Renal cortex interstitium (tissue), 15 donors: ENCODE data around the gene MAB21L4. TPM values are rescaled to one million over a fixed set of nuclear protein-coding genes. Genes with fewer than 3 reads are reported as not detected.

Experiments used
- DNase-seq, 11 donors: peaks; one replicate each; pipeline ENCODE4 v3.0.0-alpha.2; 2013; ENCODE audit warnings: low read depth in 9 of 11, low spot score in 4 of 11; ENCODE audit errors: extremely low read depth in 1 of 11
- long read RNA-seq, 16 experiments: transcript quantifications; one replicate each; lab custom pipeline, GENCODE V29; 2026
- polyA plus RNA-seq, 3 donors: library from polyadenylated mRNA; unstranded; fragments of 120-200 nt; gene quantifications; one replicate each; pipeline ENCODE4 v1.2.1, GENCODE V29; 2013; ENCODE audit not compliant: insufficient read length in 3 of 3

MAB21L4 gene
- polyA plus RNA-seq = 1 to 10 TPM; 7.2 to 9.7 (median 7.7) TPM
- long read RNA-seq, donor 1, partial matches to known transcripts = 0 of 1 reads
- long read RNA-seq, donor 1, other reads (novel, unspliced or antisense) = 0 of 1 reads
- long read RNA-seq, donor 2 = 0 reads
- long read RNA-seq, donor 3, partial matches to known transcripts = 0 of 1 reads
- long read RNA-seq, donor 3, other reads (novel, unspliced or antisense) = 0 of 1 reads
- long read RNA-seq, donor 4, partial matches to known transcripts = 0 of 1 reads
- long read RNA-seq, donor 4, other reads (novel, unspliced or antisense) = 0 of 1 reads
- long read RNA-seq, donor 5 = 0 reads
- long read RNA-seq, donor 6 = 0 reads
- long read RNA-seq, donor 7 = 0 reads
- long read RNA-seq, donor 8, partial matches to known transcripts = 0 of 1 reads
- long read RNA-seq, donor 8, other reads (novel, unspliced or antisense) = 0 of 1 reads
- long read RNA-seq, donor 9 = 0 reads
- long read RNA-seq, donor 10 = 0 reads
- long read RNA-seq, donor 11 = 0 reads
- long read RNA-seq, donor 12 = 0 reads
- long read RNA-seq, donor 13, partial matches to known transcripts = 0 of 3 reads
- long read RNA-seq, donor 13, other reads (novel, unspliced or antisense) = 0 of 3 reads
- long read RNA-seq, donor 14 = 0 reads
- long read RNA-seq, donor 15 = 0 reads
- long read RNA-seq, donor 16 = 0 reads

DNA sequence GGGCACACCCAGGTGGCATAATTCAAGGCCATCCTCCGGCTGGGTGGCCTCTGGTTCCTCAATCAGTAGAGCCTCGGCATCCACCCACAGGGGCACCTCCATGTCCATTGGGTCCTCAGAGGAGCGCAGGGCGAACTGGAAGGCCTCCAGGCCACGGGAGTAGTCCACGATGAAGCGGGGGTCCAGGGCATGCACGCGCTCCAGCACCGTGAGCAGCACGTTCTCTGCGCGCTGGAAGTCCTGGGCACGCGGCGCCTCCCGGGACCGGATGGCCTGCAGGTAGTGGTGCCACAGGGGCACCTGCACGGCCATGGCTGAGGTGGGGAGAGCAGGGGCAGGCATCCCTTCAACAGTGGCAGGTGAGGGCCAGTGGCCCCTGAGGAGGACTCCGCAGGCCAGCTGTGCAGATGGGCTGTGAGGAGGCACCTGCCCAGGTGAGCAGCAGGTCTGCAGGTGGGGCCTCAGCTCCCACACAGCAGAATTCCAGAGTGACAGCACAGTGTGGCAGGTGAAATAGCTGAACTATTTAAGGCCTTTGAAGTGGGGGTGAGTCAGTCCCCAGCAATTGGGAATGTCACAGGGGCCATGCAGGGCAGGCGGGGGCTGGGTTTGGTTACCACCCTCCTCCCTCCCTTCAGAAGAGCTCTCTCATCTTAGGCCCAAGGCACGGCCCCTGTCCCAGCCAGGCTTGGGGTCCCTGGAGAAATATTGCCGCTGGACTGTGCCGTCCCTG, at the start of gene MAB21L4:
MAB21L4 (minus strand) TSS at position 501 of the 733 bp plus-strand sequence; CDS start at position 342, 159 bp downstream.
- no peak for DNase-seq

DNA sequence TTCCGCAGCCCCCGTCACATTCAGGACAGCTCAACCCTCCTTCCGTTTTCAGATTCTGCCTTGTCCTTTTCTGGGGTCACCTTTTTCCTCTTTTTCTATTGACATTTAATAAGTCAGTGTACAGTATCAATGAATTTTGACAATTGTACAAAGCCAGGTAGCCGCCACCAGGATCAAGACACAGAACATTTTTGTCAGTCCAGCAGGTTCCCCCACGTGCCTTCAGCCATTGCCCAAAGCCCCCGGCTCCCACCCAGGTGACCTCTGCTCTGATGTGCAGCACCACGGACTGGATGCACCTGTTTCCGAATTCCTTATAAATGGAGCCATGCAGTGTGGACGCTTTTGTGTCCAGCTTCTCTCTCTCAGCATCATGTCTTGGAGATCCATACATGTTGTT, 40.1 kb upstream of the MAB21L4 start:
- DNase-seq = no peak

DNA sequence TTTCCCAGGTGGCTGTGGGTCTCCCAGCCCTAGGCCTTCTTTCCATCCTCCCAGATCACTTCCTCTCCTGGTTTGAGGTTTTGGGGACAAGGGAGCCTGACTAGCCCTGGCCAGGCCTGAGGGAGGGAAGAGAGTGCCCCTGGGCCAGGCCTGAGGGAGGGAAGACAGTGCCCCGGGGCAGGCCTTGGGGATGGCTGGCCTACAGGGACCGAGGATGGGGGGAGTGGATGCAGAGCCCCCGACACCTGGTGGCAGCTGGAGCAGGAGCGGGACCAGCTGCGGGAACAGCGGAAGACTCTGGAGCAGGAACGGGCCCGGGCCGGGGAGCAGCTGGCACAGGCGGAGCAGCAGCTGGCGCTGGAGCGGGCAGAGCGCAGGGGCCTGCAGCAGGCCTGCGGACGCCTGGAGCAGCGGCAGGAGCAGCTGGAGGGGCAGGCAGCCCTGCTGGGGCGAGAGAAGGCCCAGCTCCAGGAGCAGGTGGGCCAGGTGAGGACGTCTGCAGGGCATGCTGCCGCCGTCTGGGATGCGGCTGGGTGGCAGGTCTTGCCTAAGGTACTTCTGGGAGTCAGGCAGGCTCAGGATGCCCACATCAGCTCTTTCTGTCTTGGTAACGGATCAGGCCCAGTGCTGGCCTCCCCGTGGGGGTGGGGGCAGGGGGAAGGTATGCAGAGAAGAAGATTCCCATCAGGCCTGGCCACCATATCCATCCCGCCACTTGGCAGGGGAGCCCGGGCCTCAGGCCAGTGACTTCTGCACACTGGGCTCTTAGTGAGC, 39.3 kb upstream of the MAB21L4 start:
- DNase-seq = no peak

DNA sequence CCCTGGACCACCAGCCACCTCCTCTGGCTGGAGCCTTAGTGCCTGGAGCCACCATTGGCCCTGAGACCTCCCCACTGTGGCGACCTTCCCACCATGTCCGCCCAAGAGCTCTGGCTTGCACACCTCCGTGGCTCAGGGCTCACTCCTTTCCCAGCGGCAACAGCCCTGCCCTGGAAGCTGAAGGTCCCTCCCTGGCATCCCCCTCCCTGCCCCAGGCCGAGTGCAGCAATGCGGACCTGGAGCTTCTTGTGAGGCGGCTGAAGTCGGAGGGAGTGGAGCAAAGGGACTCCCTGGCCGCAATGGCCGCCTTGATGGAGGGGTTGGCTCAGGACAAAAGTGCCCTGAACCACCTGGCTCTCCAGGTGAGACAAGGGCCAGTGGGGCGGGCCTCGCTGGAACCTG, 38.7 kb upstream of the MAB21L4 start:
- DNase-seq = no peak

DNA sequence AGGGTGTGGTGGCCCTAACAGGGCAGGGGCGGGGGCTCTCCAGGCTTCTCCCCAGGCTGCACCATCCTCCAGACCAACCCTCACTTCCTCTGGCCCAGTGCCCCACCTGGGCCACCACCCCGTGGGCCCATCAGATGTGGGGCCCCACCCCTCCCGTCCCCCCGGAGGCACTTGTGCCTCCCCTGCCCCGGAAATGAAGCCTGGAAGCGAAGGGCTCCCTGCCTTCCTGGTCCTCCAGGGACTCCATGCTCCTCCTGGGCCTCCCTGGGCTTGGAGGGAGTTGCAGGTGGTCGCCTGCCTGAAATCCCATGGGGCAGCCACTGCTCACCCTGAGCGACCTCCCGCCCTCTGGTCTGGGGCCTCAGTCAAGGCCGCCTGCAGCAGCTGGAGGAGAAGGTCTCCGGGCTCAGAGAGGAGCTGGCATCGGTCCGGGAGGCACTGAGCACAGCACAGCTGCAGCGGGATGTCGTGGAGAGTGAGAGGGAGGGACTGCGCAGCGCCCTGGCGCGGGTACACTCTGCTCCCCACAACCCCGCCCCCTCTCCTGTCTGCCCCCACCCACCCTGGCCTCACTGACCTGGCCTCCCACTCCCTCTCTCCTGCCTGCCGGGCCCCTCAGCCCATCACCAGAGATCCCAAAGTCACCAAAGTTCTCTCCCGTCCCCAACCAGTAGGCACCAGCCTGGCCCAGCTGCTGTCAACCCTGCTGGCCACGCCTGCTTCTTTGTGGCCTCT, 38.2 kb upstream of the MAB21L4 start:
- no peak for DNase-seq

DNA sequence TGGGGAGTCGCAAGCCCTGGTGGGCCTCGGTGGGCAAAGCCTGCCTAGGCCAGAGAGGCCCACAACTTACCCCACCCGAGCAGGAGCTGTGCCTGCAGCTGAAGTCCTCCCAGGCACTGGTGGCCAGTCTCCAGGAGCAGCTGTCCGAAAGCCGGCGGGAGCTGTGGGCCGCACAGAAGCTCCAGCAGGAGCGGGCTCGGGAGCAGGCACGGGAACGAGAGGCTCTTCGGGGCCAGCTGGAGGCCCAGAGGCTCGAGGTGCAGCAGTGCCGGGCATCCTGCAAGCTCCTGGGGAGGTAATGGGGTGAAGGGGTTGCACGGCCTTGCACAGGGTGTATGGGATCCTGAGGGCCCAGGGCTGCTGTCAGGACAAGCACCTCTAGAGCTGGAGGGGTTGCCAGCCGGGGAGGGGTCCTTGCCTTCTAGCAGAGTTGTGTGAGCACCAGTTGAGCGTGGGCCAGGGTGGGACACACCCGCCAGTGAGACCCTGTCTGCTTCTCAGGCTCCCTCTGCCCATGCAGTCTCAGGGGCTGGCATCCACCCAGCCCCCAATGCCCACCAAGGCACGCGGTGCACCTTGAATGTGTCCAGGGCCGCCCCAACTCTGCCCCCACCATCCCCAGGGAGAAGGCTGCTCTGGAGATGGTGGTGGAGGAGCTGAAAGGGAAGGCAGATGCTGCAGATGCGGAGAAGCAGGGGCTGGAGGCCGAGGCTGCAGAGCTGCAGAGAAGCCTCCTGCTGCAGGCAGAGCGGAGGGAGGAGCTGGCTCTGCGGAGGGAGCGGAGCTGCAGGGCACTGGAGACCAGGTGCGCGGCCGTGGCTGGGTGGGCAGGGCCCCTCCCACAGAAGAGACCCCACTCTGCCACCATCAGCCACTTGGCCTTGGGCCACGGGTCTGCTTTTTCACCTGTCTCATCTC, 37.4 kb upstream of the MAB21L4 start:
- DNase-seq = no peak

DNA sequence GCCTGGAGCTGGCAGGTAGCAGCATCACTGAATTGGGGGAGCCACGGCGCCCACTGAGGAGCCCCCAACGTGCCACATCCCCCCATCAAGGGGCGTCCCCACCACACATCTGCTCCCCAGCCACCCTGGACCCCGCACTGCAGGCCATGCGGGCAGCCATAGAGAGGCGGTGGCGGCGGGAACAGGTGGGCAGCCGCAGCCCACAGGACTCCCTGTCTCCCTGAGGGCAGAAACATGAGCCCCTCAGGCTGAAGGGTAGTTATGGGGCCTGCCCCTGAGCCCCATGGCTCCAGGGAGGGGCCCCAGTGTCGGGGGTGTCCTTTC, 36.7 kb upstream of the MAB21L4 start:
- no peak for DNase-seq

DNA sequence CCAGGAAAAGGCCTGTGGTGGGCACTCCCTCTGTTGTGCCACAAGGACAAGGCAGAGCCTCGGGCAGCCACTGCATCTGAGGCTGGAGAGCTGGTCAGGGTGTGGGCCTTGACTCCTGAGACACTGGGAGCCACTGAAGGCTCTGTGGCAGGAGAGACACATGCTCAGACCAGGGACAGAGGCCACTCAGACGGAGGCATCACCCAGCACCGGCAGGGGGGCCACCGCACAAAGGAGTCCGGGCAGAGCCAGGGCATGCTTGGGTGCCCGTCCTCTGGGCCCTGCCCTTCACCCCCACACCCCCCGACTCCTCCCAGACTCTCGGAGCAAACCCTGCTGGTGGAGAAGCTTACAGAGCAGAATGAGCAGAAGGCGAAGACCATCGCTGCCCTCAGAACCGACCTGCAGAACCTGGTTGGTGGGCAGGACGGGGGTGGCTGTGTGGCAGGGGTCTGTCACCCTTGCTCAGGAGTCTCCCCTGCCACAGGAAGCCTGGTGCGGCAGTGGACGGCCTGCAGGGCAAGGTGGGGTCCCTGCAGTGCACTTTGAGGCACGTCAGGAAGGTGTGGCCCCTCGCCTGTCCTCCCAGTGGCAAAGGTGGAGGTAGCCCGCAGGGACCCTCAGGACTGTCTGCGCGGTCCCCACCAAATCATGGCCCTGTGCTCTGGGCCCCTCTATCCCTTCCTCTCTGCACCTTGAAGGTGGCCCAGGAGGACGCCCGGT, 36.2 kb upstream of the MAB21L4 start:
- no peak for DNase-seq

DNA sequence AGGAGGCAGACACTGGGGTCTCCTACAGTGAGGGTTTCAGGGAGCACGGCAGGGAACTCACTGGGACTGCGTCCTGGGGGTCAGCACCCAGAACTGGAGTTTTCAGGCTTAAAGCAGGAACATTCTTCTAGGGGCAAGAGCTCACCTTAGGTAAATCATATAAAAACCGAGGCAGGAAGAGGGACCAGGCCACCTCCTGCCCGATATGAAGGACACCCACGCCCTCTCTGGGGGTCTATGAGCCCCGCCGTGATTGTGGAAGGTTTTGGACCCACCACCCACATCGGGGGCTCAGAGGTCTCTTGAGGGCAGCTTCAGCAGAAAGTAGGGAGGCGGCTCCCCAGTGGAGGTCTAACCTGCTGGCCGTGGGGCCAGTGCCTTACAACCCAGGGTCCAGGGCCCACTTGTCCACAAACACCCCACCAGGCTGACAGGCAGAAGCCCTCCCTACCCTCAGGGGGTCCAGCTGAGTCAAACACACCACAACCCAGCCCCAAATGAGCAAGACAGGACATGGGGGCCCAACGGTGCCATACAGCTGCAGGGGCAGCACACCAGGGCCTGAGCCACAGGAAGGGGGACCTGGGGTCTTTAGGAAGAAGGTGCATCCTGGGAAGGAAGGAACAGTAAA, 35.5 kb upstream of the MAB21L4 start:
- no peak for DNase-seq

DNA sequence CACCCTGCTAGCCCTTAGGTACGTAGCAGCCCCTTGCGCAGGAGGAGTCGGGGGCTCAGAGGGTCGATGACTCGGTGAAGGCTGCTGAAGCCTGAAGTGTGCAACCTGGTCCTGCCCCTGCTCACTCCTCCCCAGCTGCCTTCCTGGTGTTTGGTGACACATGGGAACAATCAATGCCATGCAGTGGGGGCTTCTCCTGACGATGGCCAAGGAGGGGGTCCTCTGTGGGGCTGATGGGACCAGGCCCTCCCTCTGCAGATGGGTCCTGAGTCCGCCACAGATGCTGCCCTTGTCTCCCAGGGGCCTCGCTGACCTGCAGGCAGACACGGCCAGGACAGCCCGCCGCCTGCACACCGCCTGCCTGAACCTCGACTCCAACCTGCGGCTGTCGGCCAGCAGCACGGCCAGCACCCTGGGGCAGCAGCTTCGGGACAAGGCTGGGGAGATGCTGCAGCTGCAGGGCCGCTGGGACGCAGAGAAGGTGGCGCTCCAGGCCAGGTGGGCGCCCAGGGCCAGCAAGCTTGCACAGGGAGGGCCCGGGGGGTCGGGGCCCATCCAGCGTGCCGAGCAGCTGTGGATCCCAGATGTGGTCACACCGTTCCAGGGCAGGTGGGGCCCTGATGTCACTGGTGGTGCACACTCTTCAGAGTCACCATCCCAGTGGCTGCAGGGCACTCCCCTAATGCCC, 34.8 kb upstream of the MAB21L4 start:
- DNase-seq = no peak

DNA sequence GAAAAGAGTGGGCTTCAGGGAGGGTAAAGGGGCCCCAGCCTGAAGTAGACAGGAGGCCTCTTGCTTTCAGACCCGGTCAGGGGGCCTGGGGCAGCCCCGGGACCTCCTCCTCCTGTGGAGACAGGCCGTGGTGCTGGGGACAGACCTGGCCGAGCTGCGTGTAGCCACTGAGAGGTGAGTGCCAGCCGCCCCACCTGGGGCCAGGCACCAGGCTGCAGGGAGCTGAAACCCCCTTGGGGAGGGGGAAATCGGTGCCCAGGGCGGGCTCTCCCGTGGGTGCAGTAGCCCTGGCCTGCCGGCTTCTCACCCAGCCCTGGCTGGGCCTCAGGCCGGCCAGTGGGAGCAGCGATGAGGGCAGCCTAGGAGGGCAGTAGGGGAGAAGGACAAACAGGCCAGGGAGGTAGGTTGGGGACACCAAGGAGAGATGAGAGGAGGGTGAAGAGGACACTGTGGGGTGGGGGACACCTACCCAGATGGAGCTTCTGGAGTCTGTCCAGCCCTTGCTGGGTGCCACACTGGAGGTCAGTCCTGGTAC, 34.2 kb upstream of the MAB21L4 start:
- no peak for DNase-seq

DNA sequence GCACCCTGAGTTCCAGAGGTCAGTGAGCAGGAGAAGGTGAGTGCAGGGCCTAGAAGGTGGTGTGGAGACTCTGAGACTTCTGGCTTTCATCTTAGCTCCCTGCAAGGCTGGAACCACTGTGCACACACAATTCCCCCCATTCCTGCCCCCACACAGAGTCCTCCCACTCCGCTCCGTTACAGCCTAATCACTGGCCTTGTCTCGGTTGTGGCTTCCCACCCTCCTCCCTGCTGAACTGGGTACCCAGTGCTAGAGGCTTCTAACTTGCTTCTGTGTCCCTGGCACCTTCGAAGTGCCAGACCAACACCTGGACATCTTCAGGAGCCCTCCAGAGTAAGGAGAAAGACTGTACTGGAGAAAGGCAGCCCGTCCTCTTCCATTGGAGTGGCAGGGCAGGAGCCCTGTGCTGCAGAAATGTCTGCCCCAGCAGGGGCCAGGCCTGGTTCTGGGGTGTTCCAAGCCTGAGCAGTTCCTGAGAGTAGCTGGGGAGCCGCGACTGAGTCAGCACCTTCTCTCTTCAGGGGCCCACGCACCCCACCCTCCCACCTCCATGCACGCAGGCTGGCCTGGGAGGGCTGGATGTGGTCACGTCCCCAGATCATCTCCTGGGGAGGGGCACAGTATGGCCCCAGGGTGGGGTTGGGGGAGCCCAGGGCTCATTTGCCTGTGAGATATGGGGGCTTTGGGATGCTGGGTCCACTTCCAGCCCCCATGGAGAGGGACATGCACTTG, 33.6 kb upstream of the MAB21L4 start:
- DNase-seq = no peak

DNA sequence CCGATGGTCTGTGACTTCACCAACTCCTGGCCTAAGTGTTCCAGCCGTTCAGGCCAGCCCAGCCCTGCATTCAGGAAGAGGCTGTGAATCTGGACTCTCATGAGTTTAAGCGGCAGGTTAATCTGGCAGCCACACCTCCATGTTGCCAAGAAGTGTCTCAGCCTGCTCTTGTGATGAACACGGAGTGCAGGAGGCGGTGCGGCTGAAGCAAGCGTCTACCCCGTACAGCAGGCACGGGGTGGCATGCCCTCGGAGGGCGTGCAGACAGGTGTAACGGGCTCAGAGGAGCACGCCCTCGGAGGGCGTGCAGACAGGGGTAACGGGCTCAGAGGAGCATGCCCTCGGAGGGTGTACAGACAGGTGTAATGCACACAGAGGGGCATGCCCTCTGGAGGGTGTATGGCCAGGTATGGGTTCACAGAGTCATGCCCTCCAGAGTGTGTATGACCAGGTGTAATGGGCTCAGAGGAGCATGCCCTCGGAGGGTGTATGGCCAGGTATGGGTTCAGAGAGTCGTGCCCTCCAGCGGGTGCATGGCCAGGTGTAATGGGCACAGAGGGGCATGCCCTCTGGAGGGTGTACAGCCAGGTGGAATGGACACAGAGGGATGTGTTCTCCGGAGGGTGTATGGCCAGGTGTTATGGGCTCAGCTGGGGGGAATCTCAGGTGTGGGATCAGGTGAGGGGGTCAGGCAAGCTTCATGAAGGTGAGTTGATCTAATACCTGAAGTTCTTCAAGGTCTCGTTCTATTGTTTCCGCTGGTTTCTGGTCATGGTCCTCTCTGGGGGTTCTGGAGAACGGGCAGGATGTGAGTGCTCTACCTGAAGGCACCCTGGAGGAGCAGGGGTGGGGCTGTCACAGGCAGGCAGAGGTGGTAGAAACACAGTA, 32.8 kb upstream of the MAB21L4 start:
- no peak for DNase-seq

DNA sequence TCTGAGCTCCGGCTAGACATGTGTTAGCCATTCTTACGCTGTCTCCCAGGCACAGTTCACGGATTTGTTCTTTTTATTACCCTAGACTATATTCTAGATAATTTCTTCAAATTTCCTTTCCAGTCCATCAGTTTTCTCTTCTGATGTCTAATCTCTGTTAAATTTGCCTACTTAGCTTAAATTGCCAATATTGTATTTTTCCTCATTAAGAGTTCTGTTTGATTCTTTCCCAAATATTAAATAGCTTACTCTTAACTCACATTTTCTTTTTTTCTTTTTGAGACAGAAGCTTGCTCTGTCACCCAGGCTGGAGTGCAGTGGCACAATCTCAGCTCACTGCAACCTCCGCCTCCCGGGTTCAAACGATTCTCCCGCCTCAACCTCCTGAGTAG, 31.4 kb upstream of the MAB21L4 start:
- DNase-seq = no peak
